ENCODE data around the gene DEAF1. TPM values are rescaled to one million over a fixed set of nuclear protein-coding genes. Genes with fewer than 3 reads are reported as not detected.

The DEAF1 gene
- total RNA-seq, 2 donors from 2014 or later = 44.1 to 51.9 TPM

DNA sequence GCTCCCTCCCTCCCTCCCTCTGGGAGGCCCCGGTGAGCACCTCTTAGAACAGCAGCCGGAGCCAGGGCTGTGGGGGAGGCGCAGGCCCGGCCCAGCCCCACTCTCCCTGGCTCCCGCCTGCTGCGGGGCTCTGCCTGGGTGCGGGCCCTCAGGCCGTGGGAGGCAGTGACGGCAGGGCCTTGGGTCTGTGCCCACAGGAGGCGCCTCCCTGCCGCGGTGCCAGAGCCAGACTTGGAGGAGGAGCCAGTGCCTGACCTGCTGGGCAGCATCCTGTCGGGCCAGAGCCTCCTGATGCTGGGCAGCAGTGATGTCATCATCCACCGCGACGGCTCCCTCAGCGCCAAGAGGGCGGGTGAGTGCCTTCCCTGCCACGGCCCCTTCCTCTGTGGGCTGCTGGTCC, 88.8 kb downstream of the DEAF1 start:
- H3K36me3 Mint-ChIP-seq (ENCODE audit: low read depth) = peaks cover 59% of the 10 kb centered on the region

DNA sequence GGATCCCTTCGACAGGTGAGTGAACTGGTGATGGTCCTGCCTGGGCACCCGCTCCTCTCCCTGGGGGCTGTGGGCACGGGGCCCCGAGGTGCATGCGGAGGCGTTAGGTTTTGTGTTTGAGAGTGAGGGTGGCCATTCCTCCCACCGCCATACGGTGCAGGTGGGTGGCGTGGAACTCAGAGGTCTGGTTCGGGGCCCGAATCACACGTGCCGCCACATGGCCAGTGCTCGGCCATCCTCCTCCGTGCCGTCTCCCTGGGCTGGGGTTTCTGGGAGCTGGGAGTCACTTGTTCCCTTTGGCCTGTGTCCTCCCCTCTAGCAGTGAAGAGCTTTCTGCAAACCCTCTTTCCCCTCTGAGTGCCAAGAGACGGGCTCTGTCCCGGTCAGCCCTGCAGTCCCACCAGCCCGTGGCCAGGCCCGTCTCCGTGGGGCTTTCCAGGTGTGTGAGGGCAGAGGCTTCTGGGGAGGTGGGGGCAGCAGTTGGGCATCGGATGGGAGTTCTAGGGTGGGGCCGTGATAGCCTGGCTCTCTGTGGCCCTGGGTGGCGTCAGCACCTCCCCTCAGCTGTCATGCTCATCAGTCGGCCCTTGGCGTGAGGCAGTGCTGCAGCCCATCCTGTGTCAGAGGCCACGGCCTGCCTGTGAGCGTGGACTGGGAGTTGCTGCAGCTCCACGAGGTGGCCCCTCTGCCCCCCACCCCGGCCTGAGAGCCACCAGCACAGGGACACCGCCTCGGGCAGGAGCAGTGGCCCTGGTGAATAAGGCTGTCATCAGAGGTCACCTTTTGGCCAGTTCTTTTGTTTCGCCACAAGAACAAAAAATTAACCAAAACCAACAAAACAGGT, 89.5 kb downstream of the DEAF1 start:
- Mint-ChIP-seq H3K4me3 (no peak overlapping the region), H3K9me3 (no peaks in the 10 kb centered on the region), H3K27ac (no peak overlapping the region), H3K36me3 (ENCODE audit: low read depth) (peaks cover 55% of the 10 kb centered on the region), H3K4me1 (no peaks in the 10 kb centered on the region), H3K27me3 (ENCODE audit: insufficient read depth) (no peaks in the 10 kb centered on the region)
- 94 to 97% methylated on average over 14 to 33 of the region's 33 CpGs for WGBS, 2 experiments (ENCODE audit: insufficient coverage in 1 of 2, insufficient read length in 1 of 2)
- no peaks in the 10 kb centered on the region for H3K9me3 ChIP-seq (ENCODE audit: control insufficient read depth, low read length)
- H3K4me1 ChIP-seq (ENCODE audit: control insufficient read depth, insufficient read depth, low read length) = no peaks in the 10 kb centered on the region
- no peak overlapping the region for H3K4me3 ChIP-seq (ENCODE audit: low read length)
- no peak for DNase-seq
- H3K27ac ChIP-seq (ENCODE audit: low read depth, low read length) = no peak overlapping the region
- H3K9ac ChIP-seq (ENCODE audit: extremely low read depth, low read length, poor library complexity, severe bottlenecking) = no peak overlapping the region
- peaks cover 67% of the 10 kb centered on the region for H3K36me3 ChIP-seq (ENCODE audit: control insufficient read depth, insufficient read depth, low read length)
- TF ChIP-seq, protein P1, sequence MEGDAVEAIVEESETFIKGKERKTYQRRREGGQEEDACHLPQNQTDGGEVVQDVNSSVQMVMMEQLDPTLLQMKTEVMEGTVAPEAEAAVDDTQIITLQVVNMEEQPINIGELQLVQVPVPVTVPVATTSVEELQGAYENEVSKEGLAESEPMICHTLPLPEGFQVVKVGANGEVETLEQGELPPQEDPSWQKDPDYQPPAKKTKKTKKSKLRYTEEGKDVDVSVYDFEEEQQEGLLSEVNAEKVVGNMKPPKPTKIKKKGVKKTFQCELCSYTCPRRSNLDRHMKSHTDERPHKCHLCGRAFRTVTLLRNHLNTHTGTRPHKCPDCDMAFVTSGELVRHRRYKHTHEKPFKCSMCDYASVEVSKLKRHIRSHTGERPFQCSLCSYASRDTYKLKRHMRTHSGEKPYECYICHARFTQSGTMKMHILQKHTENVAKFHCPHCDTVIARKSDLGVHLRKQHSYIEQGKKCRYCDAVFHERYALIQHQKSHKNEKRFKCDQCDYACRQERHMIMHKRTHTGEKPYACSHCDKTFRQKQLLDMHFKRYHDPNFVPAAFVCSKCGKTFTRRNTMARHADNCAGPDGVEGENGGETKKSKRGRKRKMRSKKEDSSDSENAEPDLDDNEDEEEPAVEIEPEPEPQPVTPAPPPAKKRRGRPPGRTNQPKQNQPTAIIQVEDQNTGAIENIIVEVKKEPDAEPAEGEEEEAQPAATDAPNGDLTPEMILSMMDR (conservative IDR thresholded peaks at IDR 0.05) = no peak
- no peaks in the 10 kb centered on the region for H3K27me3 ChIP-seq (ENCODE audit: control insufficient read depth, insufficient read depth, low read length, poor library complexity, severe bottlenecking)

More for the DNA sequence above, 88.8 kb downstream of the DEAF1 start:
- no peaks in the 10 kb centered on the region for H3K9me3 ChIP-seq (ENCODE audit: control insufficient read depth, low read length)
- no peak overlapping the region for H3K27ac Mint-ChIP-seq
- no peak for DNase-seq
- TF ChIP-seq, protein P1 (conservative IDR thresholded peaks at IDR 0.05) = no peak
- no peak overlapping the region for H3K27ac ChIP-seq (ENCODE audit: low read depth, low read length)
- H3K4me1 ChIP-seq (ENCODE audit: control insufficient read depth, insufficient read depth, low read length) = no peaks in the 10 kb centered on the region
- no peak overlapping the region for H3K9ac ChIP-seq (ENCODE audit: extremely low read depth, low read length, poor library complexity, severe bottlenecking)
- H3K27me3 Mint-ChIP-seq (ENCODE audit: insufficient read depth) = no peaks in the 10 kb centered on the region
- 94 to 96% methylated on average over 12 to 19 of the region's 19 CpGs for WGBS, 2 experiments (ENCODE audit: insufficient coverage in 1 of 2, insufficient read length in 1 of 2)
- no peaks in the 10 kb centered on the region for H3K27me3 ChIP-seq (ENCODE audit: control insufficient read depth, insufficient read depth, low read length, poor library complexity, severe bottlenecking)
- H3K36me3 ChIP-seq (ENCODE audit: control insufficient read depth, insufficient read depth, low read length) = peaks cover 69% of the 10 kb centered on the region
- H3K4me3 ChIP-seq (ENCODE audit: low read length) = no peak overlapping the region
- H3K4me3 Mint-ChIP-seq = no peak overlapping the region
- H3K4me1 Mint-ChIP-seq = no peaks in the 10 kb centered on the region
- no peaks in the 10 kb centered on the region for H3K9me3 Mint-ChIP-seq

DNA sequence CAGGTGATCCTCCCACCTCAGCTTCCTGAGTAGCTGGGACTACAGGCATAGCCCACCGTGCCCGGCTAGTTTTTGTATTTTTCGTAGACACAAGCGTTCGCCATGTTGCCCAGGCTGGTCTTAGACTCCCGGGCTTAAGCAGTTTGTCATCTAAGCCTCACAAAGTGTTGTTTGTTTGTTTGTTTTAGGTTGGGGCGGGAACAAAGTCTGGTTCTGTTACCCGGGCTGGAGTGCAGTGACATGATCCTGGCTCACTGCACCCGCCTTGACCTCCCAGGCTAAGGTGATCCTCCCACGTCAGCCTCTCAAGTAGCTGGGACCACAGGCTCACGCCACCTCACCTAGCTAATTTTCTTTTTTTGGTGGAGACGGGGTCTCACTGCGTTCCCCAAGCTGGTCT, 91.9 kb downstream of the DEAF1 start:
- Histone ChIP-seq H3K9ac (ENCODE audit: extremely low read depth, low read length, poor library complexity, severe bottlenecking) (no peak overlapping the region), H3K4me1 (ENCODE audit: control insufficient read depth, insufficient read depth, low read length) (no peaks in the 10 kb centered on the region), H3K27ac (ENCODE audit: low read depth, low read length) (no peak overlapping the region), H3K27me3 (ENCODE audit: control insufficient read depth, insufficient read depth, low read length, poor library complexity, severe bottlenecking) (no peaks in the 10 kb centered on the region), H3K9me3 (ENCODE audit: control insufficient read depth, low read length) (no peaks in the 10 kb centered on the region), H3K36me3 (ENCODE audit: control insufficient read depth, insufficient read depth, low read length) (peaks cover 76% of the 10 kb centered on the region), H3K4me3 (ENCODE audit: low read length) (no peak overlapping the region)
- Mint-ChIP-seq H3K9me3 (no peaks in the 10 kb centered on the region), H3K36me3 (ENCODE audit: low read depth) (peaks cover 61% of the 10 kb centered on the region), H3K27ac (no peak overlapping the region), H3K4me3 (no peak overlapping the region), H3K27me3 (ENCODE audit: insufficient read depth) (no peaks in the 10 kb centered on the region), H3K4me1 (no peaks in the 10 kb centered on the region)
- TF ChIP-seq, protein P1 (conservative IDR thresholded peaks at IDR 0.05) = no peak
- WGBS, 2 experiments (ENCODE audit: insufficient coverage in 1 of 2, insufficient read length in 1 of 2) = 95 to 96% methylated on average over 11 to 13 of the region's 13 CpGs
- no peak for DNase-seq

All from endodermal cell (in vitro differentiated cells).